ENCODE results near the gene EBNA1BP2.
"Not testable (repeated sequence)": the region's sequence is repeated elsewhere in the genome, so short reads cannot be mapped to it uniquely, and the experiment has no call there.

The EBNA1BP2 gene

GRCh38 chr1:43123031-43123430 lies 49.1 kb downstream of the EBNA1BP2 start:
- DNase-seq (ENCODE audit: extremely low read depth in 1 of 2, low read depth in 1 of 2), result no peak

GRCh38 chr1:43121256-43121900 lies 50.7 kb downstream of the EBNA1BP2 start:
- DNase-seq (ENCODE audit: extremely low read depth in 1 of 2, low read depth in 1 of 2), result no peak

GRCh38 chr1:43119928-43120586 lies 52.0 kb downstream of the EBNA1BP2 start:
- DNase-seq (ENCODE audit: extremely low read depth in 1 of 2, low read depth in 1 of 2), result not testable (repeated sequence)

Measured in activated CD8-positive, alpha-beta memory T cell treated with anti-CD3 and anti-CD28 coated beads for 1 hour (primary cell).